HT1080 (cell line): ENCODE results near the gene TLDC2. TPM values are rescaled to one million over a fixed set of nuclear protein-coding genes. Genes with fewer than 3 reads are reported as not detected.
A peak's percentile ranks its signal among the peaks of the same experiment; 100 is the strongest.
"Not testable (repeated sequence)": the region's sequence is repeated elsewhere in the genome, so short reads cannot be mapped to it uniquely, and the experiment has no call there.

ENCODE experiments used
- DNase-seq: peaks from one replicate; pipeline ENCODE4 v3.0.0-alpha.2; 2015; ENCODE audit warnings: low read depth
- total RNA-seq: library from RNA; depleted of rRNA; stranded (reverse); fragments of >200 nt; shearing (Covaris generic); gene quantifications from 2 replicates; pipeline ENCODE4 v1.2.3, GENCODE V29; 2014

Gene TLDC2
- total RNA-seq, 1 experiment from 2014 or later, result not detected

DNA sequence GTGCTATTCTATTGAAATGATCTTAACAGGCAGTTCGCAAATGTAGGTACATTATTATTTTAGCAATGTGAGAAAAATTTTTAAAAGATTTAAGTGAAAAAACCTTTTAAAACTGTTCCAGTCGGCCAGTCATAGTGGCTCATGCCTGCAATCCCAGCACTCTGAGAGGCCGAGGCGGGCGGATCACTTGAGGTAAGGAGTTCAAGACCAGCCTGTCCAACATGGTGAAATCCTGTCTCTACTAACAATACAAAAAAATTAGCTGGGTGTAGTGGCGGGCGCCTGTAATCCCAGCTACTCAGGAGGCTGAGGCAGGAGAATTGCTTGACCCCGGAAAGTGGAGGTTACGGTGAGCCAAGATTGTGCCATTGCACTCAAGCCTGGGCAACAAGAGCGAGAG lies 29.6 kb downstream of the TLDC2 start:
- not testable (repeated sequence) for DNase-seq

DNA sequence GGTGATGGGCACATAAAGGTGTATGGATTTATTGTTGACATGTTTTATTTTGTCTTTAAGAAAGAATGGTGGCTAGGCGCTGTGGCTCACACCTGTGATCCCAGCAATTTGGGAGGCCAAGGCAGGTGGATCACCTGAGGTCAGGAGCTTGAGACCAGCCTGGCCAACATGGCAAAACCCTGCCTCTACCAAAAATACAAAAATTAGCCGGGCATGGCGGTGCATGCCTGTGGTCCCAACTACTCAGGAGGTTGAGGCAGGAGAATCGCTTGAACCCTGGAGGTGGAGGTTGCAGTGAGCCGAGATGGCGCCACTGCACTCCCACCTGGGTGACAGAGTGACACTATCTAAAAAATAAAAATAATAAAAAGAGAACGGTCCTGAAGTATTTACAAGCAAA lies 30.1 kb downstream of the TLDC2 start:
- not testable (repeated sequence) for DNase-seq

DNA sequence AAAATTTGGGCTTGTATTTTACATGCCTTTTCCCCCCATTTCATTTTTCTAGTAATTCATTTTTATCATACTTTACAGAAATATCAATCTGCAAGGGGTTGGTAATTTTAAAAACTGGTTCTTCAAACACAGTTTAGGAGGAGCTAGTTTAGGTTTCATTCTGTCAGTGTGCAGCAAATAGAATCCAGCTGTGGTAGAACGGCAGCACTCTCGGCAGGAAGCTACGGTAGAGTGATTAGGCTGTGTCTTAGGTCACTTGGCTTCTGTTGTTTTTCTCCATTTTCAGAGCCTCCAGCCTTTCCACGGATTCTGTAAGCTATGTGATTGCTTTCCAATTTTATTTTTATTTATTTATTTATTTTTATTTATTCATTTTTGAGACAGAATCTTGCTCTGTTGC lies 32.7 kb downstream of the TLDC2 start:
- no peak for DNase-seq

DNA sequence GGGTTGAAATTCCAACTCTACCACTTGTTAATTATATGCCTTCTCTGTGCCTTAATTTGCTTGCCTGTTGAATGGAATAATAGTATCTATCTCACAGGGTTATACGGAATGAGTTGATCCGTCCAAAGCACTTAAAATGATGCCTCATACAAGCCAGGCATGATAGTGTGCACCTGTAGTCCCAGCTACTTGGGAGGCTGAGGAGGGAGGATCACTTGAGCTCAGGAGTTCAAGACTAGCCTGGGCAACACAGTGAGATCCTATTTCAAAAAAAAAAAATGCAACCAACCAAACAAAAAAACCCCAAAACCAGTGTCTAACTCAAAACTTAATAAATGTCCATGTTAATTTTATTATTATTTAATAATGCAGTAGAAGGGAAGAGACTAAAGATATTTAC lies 40.3 kb downstream of the TLDC2 start:
- DNase-seq, result no peak

DNA sequence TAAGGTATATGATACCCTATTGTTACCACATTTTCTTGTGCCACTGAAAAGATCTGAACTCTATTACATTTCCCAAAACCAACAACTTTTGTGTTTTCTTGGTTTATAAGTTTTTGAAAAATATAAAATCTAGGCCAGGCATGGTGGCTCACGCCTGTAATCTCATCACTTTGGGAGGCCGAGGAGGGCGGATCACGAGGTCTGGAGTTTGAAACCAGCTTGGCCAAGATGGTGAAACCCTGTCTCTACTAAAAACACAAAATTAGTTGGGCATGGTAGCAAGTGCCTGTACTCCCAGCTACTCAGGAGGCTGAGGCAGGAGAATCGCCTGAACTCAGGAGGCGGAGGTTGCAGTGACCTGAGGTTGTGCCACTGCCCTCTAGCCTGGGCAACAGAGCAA lies 41.3 kb downstream of the TLDC2 start:
- no peak for DNase-seq

DNA sequence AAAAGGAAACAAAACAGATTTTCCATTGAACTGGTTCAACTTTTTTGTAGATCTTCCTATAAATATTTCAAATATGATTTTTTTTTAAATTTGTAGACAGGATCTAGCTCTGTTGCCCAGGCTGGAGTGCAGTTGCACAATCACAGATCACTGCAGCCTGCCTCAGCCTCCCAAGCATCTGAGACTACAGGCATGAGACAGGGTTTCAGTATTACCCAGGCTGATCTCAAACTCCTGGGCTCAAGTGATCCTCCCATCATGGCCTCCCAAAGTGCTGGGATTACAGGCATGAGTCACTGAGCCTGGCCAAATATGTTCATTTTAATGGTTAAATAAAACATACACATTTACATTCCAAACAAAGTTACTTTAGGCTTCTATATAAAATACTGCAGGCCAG lies 42.0 kb downstream of the TLDC2 start:
- no peak for DNase-seq

DNA sequence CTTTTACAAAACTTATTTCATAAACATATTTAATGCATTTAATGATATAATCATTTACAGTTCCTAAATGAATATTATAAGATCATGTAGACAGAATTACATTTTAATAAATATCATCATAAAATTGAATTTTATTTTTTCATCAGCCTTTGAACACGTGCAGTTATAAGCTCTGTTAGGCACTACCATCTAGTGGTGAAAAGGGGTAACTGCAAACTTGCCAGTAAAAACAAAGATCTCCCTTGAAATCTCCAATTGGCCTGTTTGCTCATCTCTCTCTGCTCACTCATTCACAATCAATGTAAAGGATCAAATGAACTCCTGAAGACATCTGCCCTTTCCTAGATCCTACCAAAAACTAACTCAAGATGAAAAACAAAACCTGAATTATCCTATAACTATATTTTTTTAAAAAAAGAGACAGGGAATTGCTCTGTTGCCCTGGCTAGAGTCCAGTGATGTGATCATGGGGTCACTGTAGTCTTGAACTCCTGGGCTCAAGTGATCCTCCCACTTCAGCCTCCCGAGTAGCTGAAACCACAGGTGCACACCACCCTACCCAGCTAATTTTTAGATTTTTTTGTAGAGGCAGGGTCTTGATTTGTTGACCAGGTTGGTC lies 43.9 kb downstream of the TLDC2 start:
- peak; percentile 52 for DNase-seq

DNA sequence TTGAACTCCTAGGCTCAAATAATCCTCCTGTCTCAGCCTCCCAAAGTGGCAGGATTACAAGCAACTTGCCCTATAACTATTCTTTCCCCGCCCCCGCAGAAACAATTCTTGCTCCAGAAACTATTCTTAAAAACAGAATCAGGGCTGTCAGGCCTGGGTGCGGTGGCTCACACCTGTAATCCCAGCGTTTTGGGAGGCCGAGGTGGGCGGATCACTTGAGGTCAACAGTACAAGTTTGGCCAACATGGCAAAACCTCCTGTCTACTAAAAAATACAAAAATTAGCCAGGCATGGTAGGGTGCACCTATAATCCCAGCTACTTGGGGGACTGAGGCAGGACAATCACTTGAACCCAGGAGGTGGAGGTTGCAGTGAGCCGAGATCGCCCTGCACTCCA lies 44.4 kb downstream of the TLDC2 start:
- DNase-seq, result no peak

DNA sequence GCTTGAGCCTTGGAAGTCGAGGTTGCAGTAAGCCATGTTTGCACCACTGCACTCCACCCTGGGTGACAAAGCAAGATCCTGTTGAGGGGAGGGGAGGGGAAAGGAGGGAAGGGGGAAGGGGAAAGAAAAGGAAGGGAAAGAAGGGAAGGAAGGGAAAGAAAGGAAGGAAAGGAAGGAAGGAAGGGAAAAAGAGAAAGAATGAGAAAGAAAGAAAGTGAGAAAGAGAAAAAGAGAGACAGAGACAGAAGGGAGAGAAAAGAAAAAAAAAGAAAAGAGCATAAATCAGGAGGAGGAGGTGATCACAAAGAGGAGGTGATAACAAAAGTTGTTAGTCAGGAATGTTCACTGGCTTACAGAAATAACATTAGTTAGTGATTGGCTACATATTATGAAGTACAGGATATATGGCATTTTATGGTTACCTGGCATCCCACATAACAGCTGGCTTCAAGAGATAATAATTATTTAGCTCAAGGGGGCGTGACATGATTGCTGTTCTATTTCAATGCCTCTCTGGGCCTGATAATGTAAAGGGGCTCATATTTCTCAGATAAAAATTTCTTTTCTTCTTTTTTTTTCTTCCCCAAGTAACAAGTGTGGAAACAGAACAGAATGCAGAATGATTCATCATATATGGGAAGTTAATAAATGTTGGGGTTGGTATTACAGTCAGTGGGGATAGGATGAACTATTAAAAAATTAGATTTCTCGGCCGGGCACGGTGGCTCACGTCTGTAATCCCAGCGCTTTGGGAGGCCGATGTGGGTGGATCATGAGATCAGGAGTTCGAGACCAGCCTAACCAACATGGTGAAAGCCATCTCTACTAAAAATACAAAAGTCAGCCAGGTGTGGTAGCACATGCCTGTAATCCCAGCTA lies 48.5 kb downstream of the TLDC2 start:
- DNase-seq, result no peak

DNA sequence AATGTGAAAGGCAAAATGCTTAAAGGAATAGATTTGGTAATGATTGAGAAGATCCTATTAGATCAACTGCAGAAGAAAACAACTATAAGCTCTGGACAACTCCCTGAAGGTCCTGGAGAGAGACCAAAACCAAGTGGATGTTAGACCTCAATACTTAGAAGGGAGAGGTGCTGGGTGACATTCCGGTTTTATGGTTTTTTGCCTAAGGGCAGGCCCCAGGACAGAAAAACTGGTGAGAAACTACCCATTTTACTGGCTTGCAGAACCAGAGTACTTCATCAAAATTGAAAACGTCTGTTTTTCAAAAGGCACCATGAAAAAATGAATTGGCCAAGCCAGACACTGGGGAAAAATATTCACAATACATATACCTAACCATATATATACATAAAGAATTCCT lies 49.3 kb downstream of the TLDC2 start:
- no peak for DNase-seq

DNA sequence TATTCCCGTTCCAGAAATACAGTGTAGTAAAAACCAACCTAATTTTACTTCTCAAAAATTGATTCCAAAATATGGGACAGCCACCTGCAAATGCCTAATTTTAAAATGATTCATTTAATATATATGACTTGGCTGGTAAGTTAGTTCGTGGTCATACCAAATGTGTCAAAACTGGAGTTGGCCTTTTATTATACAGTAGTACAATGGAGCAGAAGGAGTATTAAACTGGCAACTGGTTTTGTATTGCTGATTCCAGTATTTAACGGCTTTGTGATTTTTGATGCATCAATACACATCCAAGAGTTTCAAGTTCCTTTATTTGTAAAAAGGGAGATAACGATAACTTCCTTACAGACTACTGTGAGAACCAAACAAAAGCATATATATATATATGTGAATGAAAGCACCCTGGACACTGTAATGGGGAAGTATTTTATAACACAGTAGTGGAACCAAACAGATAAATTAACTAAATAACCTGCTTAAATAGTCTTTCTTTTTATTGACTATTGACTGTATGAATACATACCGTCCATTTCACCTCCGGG lies 50.8 kb downstream of the TLDC2 start:
- no peak for DNase-seq

DNA sequence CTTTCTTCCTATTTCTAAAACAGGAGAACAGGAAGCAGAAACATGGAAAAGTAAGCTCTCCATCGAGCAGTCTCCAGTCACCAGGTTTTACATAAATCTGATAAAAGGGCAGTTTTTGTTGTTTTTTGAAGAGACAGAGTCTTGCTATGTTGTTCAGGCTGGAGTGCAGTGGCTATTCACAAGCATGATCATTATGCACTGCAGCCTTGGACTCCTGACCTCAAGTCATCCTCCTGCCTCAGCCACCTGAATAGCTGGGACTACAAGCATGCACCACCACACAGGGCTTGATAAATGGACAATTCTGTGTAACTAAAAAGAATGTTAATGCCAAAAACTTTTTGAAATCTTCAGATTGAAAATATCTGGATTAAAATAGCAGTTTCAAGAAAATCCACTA lies 51.8 kb downstream of the TLDC2 start:
- no peak for DNase-seq

DNA sequence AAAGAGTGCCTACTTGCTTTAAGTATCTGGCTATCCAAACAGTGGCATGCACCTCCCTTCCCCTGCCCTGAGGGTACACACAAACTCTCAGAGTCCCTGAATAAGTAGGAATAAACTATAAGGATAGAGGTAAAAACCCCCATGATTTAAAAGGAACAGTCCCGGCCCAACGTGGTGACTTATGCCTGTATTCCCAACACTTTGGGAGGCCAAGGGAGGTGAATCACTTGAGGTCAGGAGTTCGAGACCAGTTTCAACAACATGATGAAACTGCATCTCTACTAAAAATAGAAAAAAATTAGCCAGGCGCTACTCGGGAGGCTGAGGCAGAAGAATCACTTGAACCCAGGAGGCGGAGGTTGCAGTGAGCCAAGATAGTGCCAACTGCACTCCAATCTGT lies 53.4 kb downstream of the TLDC2 start:
- DNase-seq, result peak; percentile 53

DNA sequence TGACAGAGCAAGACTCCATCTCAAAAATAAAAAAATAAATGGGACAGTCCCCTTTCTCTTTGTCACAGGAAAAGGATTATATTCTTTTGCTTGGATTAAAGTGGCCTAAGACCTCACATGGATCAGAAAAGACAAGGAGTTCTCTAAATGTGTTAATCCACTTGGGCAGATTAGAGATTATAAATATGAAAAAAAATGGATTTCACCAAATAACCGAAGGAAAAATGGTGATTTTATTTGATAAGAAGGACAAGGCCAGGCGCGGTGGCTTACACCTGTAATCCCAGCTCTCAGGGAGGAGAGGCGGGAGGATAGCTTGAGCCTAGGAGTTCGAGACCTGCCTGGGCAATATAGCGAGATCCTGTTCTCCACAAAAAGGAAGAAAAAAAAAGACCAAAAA lies 53.8 kb downstream of the TLDC2 start:
- DNase-seq, result no peak

DNA sequence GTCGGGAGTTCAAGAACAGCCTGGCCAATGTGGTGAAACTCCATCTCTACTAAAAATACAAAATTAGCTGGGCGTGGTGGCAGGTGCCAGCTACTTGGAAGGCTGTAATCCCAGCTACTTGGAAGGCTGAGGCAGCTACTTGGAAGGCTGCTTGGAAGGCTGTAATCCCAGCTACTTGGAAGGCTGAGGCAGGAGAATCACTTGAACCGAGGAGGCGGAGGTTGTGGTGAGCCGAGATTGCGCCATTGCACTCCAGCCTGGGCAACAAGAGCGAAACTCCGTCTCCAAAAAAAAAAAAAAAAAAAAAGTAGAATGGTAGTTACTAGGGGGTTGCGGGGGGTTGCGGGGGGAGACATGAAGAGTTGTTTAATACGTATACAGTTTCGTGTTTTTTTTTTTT lies 56.1 kb downstream of the TLDC2 start:
- not testable (repeated sequence) for DNase-seq

DNA sequence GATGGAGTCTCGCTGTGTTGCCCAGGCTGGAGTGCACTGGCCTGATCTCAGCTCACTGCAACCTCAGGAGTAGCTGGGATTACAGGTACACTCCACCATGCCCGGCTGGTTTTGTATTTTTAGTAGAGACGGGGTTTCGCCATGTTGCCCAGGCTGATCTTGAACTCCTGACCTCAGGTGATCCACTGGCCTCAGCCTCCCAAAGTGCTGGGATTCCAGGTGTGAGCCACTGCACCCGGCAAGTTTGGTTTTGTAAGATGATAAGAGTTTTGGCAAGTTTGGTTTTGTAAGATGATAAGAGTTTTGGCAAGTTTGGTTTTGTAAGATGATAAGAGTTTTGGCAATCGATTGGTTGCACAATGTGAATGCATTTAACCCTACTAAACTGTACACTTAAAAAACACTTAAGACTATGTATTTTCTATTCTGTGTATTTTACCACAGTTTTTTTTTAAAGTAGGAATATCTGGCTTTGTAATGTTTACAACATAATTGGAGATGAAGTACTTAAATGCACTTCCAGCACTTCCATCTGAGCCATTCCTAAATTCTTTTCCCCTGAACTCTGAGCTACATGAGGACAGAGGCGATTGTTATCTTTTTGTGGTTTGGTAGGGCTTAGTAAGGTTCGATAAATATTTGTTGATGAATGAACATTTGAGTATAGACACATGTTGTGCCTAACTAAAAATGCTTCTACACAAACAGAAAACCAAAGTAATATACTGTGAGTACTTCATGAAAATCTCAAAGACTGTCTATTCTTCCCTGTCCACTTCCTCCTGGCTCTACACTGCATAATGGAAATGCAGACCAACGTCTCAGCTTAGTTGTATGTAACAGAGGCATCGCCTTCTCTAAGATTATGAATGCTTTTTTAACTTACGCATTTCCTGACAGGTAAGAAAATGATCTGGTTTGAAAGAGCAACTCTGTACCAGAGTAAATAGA lies 56.8 kb downstream of the TLDC2 start:
- no peak for DNase-seq

DNA sequence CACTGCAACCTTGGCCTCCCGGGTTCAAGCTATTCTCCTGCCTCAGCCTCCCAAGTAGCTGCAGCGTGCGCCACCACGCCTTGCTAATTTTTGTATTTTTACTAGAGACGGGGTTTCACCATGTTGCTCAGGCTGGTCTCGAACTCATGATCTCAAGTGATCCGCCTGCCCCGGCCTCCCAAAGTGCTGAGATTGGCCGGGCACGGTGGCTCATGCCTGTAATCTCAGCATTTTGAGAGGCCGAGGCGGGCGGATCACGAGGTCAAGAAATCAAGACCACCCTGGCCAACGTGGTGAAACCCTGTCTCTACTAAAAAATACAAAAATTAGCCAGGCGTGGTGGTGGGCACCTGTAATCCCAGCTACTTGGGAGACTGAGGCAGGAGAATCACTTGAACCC lies 57.6 kb downstream of the TLDC2 start:
- not testable (repeated sequence) for DNase-seq

DNA sequence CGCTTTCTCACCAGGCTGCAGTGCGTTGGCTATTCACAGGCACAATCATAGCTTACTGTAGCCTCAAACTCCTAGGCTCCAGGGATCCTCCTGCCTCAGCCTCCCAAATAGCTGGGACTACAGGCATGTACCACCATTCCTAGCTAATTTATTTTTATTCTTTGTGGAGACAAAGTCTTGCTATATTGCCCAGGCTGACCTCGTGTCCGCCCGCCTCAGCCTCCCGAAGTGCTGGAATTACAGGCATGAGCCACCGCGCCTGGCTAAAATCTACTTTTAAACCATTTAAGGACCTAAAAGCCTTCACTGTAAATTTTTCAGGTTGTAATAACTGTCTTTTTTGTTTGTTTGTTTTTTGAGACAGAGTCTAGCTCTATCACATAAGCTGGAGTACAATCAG lies 60.4 kb downstream of the TLDC2 start:
- no peak for DNase-seq

DNA sequence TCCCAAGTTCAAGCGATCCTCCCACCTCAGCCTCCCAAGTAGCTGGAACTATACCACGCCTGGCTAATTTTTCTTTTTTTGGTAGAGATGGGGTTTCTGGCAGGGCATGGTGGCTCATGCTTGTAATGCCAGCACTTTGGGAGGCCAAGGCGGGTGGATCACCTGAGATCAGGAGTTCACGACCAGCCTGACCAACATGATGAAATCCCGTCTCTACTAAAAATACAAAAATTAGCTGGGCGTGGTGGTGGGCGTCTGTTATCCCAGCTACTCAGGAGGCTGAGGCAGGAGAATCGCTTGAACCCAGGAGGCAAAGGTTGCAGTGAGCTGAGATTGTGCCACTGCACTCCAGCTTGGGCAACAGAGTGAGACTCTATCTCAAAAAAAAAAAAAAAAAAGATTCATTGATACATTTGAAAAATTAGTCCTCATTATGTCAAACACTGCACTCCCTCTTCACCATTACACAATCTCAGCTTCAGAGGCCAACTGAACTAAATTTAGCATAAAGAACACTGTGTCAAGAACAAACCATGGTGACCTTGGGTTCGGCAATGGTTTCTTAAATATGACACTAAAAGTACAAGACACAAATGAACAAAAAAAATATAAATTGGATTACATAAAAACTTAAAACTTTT lies 60.9 kb downstream of the TLDC2 start:
- not testable (repeated sequence) for DNase-seq

DNA sequence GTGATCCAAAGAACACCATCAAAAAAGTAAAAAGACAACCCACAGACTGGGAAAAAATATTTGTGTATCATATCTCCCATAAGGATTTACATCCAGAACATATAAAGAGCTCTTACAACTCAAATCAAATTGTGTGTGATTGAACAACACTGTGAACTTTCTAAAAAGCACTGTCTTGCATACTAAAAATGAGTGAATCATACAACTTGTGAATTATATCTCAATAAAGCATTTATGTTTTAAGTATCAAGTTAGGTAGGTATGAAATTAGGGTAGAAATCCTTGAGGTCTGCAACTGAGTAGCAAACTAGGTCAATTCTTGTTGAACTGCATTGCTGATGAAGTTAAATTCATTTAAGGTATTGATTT lies 61.4 kb downstream of the TLDC2 start:
- DNase-seq, result no peak

DNA sequence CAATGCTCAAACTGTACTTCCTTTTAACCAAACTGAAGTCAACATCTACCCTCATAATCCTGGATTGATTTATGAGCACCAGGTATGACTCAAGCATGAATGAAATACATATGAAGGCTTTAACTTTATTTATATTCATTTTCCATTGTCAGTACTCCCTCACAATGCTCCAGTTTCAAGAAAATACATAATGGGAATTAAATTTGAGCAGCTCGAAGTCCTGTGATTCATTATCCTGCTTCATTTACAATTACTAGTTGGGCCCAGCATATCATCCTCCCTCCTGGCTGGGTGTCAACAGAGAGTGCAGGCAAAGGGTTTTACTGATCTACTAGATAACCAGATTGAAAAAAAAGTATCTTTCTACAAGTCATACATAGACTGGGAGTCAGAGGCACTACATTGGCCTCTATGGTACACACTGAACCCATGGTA lies 65.5 kb downstream of the TLDC2 start:
- no peak for DNase-seq
